ENCODE measurements around the gene MMP25. TPM values are rescaled to one million over a fixed set of nuclear protein-coding genes. Genes with fewer than 3 reads are reported as not detected.
"Not testable (repeated sequence)": the region's sequence is repeated elsewhere in the genome, so short reads cannot be mapped to it uniquely, and the experiment has no call there.

Gene MMP25
- total RNA-seq, 4 donors from 2014 or later, result 0.51 to 0.87 (median 0.83) TPM; not detected in 1

GRCh38 chr16:3070608-3071111, 24.3 kb downstream of the MMP25 start:
- Histone ChIP-seq H3K4me1 (peaks cover 24% of the 10 kb centered on the region), H3K27me3 (no peaks in the 10 kb centered on the region), H3K27ac (no peak overlapping the region), H3K4me3 (no peak overlapping the region), H3K9me3 (no peaks in the 10 kb centered on the region), H3K36me3 (no peaks in the 10 kb centered on the region)
- no peak for DNase-seq (ENCODE audit: low spot score in 2 of 2)
- 96% methylated on average over 8 of the region's 9 CpGs for WGBS
- TF ChIP-seq POLR2AphosphoS5 (IDR thresholded peaks at IDR 0.05) (no peak), POLR2A (IDR thresholded peaks at IDR 0.05) (no peak), EP300 (IDR thresholded peaks at IDR 0.05) (no peak)
- TF ChIP-seq, protein P1, sequence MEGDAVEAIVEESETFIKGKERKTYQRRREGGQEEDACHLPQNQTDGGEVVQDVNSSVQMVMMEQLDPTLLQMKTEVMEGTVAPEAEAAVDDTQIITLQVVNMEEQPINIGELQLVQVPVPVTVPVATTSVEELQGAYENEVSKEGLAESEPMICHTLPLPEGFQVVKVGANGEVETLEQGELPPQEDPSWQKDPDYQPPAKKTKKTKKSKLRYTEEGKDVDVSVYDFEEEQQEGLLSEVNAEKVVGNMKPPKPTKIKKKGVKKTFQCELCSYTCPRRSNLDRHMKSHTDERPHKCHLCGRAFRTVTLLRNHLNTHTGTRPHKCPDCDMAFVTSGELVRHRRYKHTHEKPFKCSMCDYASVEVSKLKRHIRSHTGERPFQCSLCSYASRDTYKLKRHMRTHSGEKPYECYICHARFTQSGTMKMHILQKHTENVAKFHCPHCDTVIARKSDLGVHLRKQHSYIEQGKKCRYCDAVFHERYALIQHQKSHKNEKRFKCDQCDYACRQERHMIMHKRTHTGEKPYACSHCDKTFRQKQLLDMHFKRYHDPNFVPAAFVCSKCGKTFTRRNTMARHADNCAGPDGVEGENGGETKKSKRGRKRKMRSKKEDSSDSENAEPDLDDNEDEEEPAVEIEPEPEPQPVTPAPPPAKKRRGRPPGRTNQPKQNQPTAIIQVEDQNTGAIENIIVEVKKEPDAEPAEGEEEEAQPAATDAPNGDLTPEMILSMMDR (IDR thresholded peaks at IDR 0.05), result no peak

DNA sequence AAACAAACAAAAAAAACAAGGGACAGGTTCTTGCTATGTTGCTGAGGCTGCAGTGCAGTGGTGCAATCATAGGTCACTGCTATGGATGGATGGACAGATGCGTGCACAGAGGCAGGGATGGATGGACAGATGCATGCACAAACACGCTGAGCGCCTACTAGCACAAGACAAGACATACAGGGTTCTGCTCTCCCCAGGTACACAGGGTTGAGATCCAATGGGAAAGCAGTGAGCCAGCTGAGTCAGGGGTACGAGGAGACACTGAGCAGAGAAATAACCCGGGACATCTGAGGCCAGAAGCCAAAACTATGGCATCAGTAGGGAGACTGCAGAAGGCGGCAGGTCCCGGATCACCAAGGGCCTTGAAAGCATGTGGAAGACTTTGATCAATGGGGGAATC, 25.3 kb downstream of the MMP25 start:
- Histone ChIP-seq H3K4me3 (no peak overlapping the region), H3K27me3 (no peaks in the 10 kb centered on the region), H3K27ac (no peak overlapping the region), H3K36me3 (no peaks in the 10 kb centered on the region), H3K9me3 (no peaks in the 10 kb centered on the region), H3K4me1 (peaks cover 14% of the 10 kb centered on the region)
- WGBS, result 82% methylated on average over 7 of the region's 7 CpGs
- DNase-seq (ENCODE audit: low spot score in 2 of 2), result no peak
- TF ChIP-seq, protein P1 (IDR thresholded peaks at IDR 0.05), result no peak
- TF ChIP-seq POLR2A (IDR thresholded peaks at IDR 0.05) (no peak), POLR2AphosphoS5 (IDR thresholded peaks at IDR 0.05) (no peak), EP300 (IDR thresholded peaks at IDR 0.05) (no peak)

DNA sequence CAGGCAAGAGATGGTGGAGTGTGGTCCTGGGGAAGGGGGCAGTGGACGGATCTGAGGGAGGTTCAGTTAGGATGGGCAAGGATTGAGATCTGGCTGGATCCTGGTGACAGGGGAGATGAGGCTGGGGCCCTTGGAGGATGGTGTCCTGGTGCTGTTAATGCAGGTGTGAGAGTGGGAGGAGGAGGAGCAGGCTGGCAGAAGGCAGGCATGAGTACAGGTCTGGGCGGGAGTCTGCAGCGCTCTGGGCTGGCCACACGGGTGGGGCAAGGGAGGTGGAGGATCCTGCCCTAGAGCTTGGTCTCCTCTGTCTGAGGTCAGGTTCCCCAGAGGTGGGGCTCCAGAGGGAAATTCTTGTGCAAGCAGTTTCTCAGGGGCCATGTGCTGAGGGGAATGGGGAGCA, 25.8 kb downstream of the MMP25 start:
- not testable (repeated sequence) for H3K36me3 ChIP-seq; H3K27me3 ChIP-seq; DNase-seq (ENCODE audit: low spot score in 2 of 2); H3K27ac ChIP-seq; H3K9me3 ChIP-seq; H3K4me3 ChIP-seq
- peaks cover 12% of the 10 kb centered on the region for H3K4me1 ChIP-seq
- no CpG with 5 or more reads among the region's 4 CpGs for WGBS

- H3K27ac ChIP-seq; H3K9me3 ChIP-seq; H3K27me3 ChIP-seq; H3K36me3 ChIP-seq; DNase-seq (ENCODE audit: low spot score in 2 of 2); H3K4me3 ChIP-seq; H3K4me1 ChIP-seq: not testable (repeated sequence)
- 85% methylated on average over 8 of the region's 18 CpGs for WGBS
Measured at GRCh38 chr16:3072576-3073263, 26.4 kb downstream of the MMP25 start.

- TF ChIP-seq, protein P1 (IDR thresholded peaks at IDR 0.05), result no peak
- TF ChIP-seq POLR2AphosphoS5 (IDR thresholded peaks at IDR 0.05) (no peak), POLR2A (IDR thresholded peaks at IDR 0.05) (no peak), EP300 (IDR thresholded peaks at IDR 0.05) (no peak)
Measured at GRCh38 chr16:3073448-3073847, 27.1 kb downstream of the MMP25 start.

GRCh38 chr16:3074860-3075522, 28.6 kb downstream of the MMP25 start:
- Histone ChIP-seq H3K9me3 (no peaks in the 10 kb centered on the region), H3K36me3 (no peaks in the 10 kb centered on the region), H3K27me3 (no peaks in the 10 kb centered on the region), H3K27ac (no peak overlapping the region), H3K4me3 (no peak overlapping the region), H3K4me1 (peaks cover 4% of the 10 kb centered on the region)
- TF ChIP-seq EP300 (IDR thresholded peaks at IDR 0.05) (no peak), POLR2AphosphoS5 (IDR thresholded peaks at IDR 0.05) (no peak), POLR2A (IDR thresholded peaks at IDR 0.05) (no peak)
- TF ChIP-seq, protein P1 (IDR thresholded peaks at IDR 0.05), result no peak
- DNase-seq (ENCODE audit: low spot score in 2 of 2), result no peak
- WGBS, result 68% methylated on average over 9 of the region's 9 CpGs

More at GRCh38 chr16:3073448-3073847, 27.1 kb downstream of the MMP25 start:
- Histone ChIP-seq H3K36me3 (no peaks in the 10 kb centered on the region), H3K27ac (no peak overlapping the region), H3K27me3 (no peaks in the 10 kb centered on the region), H3K9me3 (no peaks in the 10 kb centered on the region), H3K4me3 (no peak overlapping the region), H3K4me1 (peaks cover 4% of the 10 kb centered on the region)
- DNase-seq (ENCODE audit: low spot score in 2 of 2), result no peak
- 94% methylated on average over 7 of the region's 7 CpGs for WGBS
